Hepatocyte (in vitro differentiated cells): ENCODE results near the gene INVS.
"Not testable (repeated sequence)": the region's sequence is repeated elsewhere in the genome, so short reads cannot be mapped to it uniquely, and the experiment has no call there.

Experiments
- EZH2 ChIP-seq: fragments of 200-600 bp; sonication (generic); IDR thresholded peaks from 2 replicates; pipeline ENCODE4 v1.6.1; 2016; ENCODE audit warnings: antibody characterized with exemption, mild to moderate bottlenecking, borderline replicate concordance
- EZH2phosphoT487 ChIP-seq: fragments of 200-600 bp; sonication (generic); IDR thresholded peaks from one replicate; pipeline ENCODE4 v1.6.1; 2018; ENCODE audit warnings: antibody characterized with exemption, mild to moderate bottlenecking, low read depth, moderate library complexity; ENCODE audit not compliant: unreplicated experiment, severe bottlenecking
- TF ChIP-seq, protein P1 (sequence below): fragments of 200-600 bp; sonication (generic); IDR thresholded peaks from 2 replicates; pipeline ENCODE4 v1.5.1; 2016; ENCODE audit warnings: antibody characterized with exemption, mild to moderate bottlenecking; ENCODE audit not compliant: poor library complexity

DNA sequence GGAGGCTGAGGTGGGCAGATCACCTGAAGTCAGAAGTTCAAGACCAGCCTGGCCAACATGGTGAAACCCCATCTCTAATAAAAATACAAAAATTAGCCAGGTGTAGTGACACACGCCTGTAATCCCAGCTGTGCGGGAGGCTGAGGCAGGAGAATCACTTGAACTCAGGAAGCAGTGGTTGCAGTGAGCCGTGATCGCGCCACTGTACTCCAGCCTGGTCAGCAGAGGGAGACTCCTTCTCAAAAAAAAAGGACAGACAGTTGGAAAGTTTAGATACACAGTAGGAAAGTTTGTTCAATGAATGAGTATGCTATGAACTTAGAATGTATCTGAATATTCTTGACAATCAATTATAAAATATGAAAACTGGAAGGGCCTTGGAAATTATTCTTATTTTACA is 37.8 kb downstream of the INVS start:
- TF ChIP-seq, protein P1, sequence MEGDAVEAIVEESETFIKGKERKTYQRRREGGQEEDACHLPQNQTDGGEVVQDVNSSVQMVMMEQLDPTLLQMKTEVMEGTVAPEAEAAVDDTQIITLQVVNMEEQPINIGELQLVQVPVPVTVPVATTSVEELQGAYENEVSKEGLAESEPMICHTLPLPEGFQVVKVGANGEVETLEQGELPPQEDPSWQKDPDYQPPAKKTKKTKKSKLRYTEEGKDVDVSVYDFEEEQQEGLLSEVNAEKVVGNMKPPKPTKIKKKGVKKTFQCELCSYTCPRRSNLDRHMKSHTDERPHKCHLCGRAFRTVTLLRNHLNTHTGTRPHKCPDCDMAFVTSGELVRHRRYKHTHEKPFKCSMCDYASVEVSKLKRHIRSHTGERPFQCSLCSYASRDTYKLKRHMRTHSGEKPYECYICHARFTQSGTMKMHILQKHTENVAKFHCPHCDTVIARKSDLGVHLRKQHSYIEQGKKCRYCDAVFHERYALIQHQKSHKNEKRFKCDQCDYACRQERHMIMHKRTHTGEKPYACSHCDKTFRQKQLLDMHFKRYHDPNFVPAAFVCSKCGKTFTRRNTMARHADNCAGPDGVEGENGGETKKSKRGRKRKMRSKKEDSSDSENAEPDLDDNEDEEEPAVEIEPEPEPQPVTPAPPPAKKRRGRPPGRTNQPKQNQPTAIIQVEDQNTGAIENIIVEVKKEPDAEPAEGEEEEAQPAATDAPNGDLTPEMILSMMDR, result peak; percentile 12
- TF ChIP-seq EZH2, EZH2phosphoT487: not testable (repeated sequence)
